SK-N-SH (cell line): ENCODE measurements around the gene ZNF613. TPM values are rescaled to one million over a fixed set of nuclear protein-coding genes. Genes with fewer than 3 reads are reported as not detected.
A peak's percentile ranks its signal among the peaks of the same experiment; 100 is the strongest.

ENCODE experiments used
- CTCF ChIA-PET: fragments of 300-600, 350-600 bp; formaldehyde crosslinking; extraction: SDS; loops from one replicate; lab custom pipeline; 2021; lab: Yijun Ruan, JAX
- POLR2A ChIA-PET: fragments of 350-600 bp; sonication (Branson Sonifier 250); formaldehyde crosslinking; extraction: SDS; loops from one replicate; lab custom pipeline; 2020; ENCODE audit warnings: antibody characterized with exemption, inconsistent platforms; lab: Yijun Ruan, JAX
- DNase-seq: peaks from one replicate; pipeline ENCODE4 v3.0.0; 2012
- H2AFZ ChIP-seq: fragments of 200-600 bp; sonication (generic); 2 replicates; pipeline ENCODE4 v1.8.1; 2016; ENCODE audit warnings: antibody characterized with exemption, mild to moderate bottlenecking, low read depth
- H3F3A ChIP-seq: fragments of 200-600 bp; sonication (generic); replicated peaks from 2 replicates; pipeline ENCODE3; 2016; ENCODE audit warnings: antibody characterized with exemption, mild to moderate bottlenecking; ENCODE audit not compliant: insufficient read depth
- H3K27ac ChIP-seq, 2 experiments: fragments of 200-500 bp in 1 of 2; fragments of 200-600 bp in 1 of 2; sonication (Bioruptor generic) in 1 of 2; sonication (generic), shearing (Covaris generic) in 1 of 2; 2 replicates each; pipeline versions ENCODE4 v1.5.1 to v1.6.1; 2014 to 2016; ENCODE audit warnings: low read depth in 2 of 2, inconsistent platforms in 1 of 2, low read length in 1 of 2, mild to moderate bottlenecking in 1 of 2, mixed read lengths in 1 of 2
- H3K27me3 ChIP-seq: fragments of 200-600 bp; sonication (generic), shearing (Covaris generic); 2 replicates; pipeline ENCODE4 v1.6.1; 2016; ENCODE audit warnings: mixed run types; ENCODE audit not compliant: insufficient read depth
- H3K36me3 ChIP-seq, 2 experiments: fragments of 200-500 bp in 1 of 2; fragments of 200-600 bp in 1 of 2; sonication (Bioruptor generic) in 1 of 2; sonication (generic) in 1 of 2; replicated peaks in 1 of 2; 2 replicates each; pipeline versions ENCODE3 to v1.5.1; 2014 to 2016; ENCODE audit warnings: low read length in 1 of 2, mild to moderate bottlenecking in 1 of 2; ENCODE audit not compliant: insufficient read depth in 2 of 2, control insufficient read depth in 1 of 2
- H3K4me1 ChIP-seq, 2 experiments: fragments of 200-500 bp in 1 of 2; fragments of 200-600 bp in 1 of 2; sonication (Bioruptor generic) in 1 of 2; sonication (generic), shearing (Covaris generic) in 1 of 2; 2 replicates each; pipeline versions ENCODE4 v1.5.1 to v1.6.1; 2014 to 2016; ENCODE audit warnings: low read depth in 1 of 2, low read length in 1 of 2, mixed run types in 1 of 2; ENCODE audit not compliant: insufficient read depth in 2 of 2, control insufficient read depth in 1 of 2
- H3K4me2 ChIP-seq: fragments of 200-600 bp; sonication (generic), shearing (Covaris generic); 2 replicates; pipeline ENCODE4 v1.6.1; 2017; ENCODE audit warnings: mixed run types
- H3K4me3 ChIP-seq, 2 experiments: fragments of 200-500 bp in 1 of 2; fragments of 200-600 bp in 1 of 2; sonication (Bioruptor generic) in 1 of 2; sonication (generic), shearing (Covaris generic) in 1 of 2; 2 replicates each; pipeline versions ENCODE4 v1.5.1 to v1.8.1; 2014 to 2016; ENCODE audit warnings: low read depth in 2 of 2, inconsistent platforms in 1 of 2, low read length in 1 of 2, mild to moderate bottlenecking in 1 of 2, mixed read lengths in 1 of 2, moderate library complexity in 1 of 2
- H3K79me2 ChIP-seq: fragments of 200-600 bp; sonication (generic); 2 replicates; pipeline ENCODE4 v1.8.1; 2017; ENCODE audit warnings: mild to moderate bottlenecking; ENCODE audit not compliant: insufficient read depth
- H3K9ac ChIP-seq: fragments of 200-600 bp; sonication (generic); 2 replicates; pipeline ENCODE4 v1.6.1; 2017; ENCODE audit warnings: mixed run types
- H3K9me2 ChIP-seq: fragments of 200-600 bp; sonication (generic); 2 replicates; pipeline ENCODE4 v1.6.1; 2017; ENCODE audit warnings: mixed run types
- H3K9me3 ChIP-seq: fragments of 200-600 bp; sonication (generic); 2 replicates; pipeline ENCODE4 v1.6.1; 2017; ENCODE audit warnings: mixed run types, mild to moderate bottlenecking, moderate library complexity
- H4K20me1 ChIP-seq: fragments of 200-600 bp; sonication (generic); 2 replicates; pipeline ENCODE4 v1.6.1; 2017; ENCODE audit warnings: mild to moderate bottlenecking, mixed run types; ENCODE audit not compliant: insufficient read depth
- ELF1 ChIP-seq: IDR thresholded peaks from 2 replicates; pipeline ENCODE4 v1.4.0; 2012
- EP300 ChIP-seq, 2 experiments: IDR thresholded peaks; 2 replicates each; pipeline versions ENCODE4 v1.4.0 to v1.6.1; 2012; ENCODE audit warnings: borderline replicate concordance in 1 of 2, low read depth in 1 of 2, low read length in 1 of 2
- FOSL2 ChIP-seq: IDR thresholded peaks from 2 replicates; pipeline ENCODE4 v1.4.0; 2012; ENCODE audit warnings: low read depth, mild to moderate bottlenecking, moderate library complexity, borderline replicate concordance
- FOXJ3 ChIP-seq: sonication (generic); formaldehyde crosslinking; IDR thresholded peaks from 2 replicates; pipeline ENCODE4 v1.5.1; 2020; ENCODE audit warnings: mild to moderate bottlenecking, missing genetic modification reagents
- FOXM1 ChIP-seq: IDR thresholded peaks from 2 replicates; pipeline ENCODE4 v1.4.0; 2012; ENCODE audit warnings: low read depth, mild to moderate bottlenecking
- GATA2 ChIP-seq: sonication (generic); formaldehyde crosslinking; IDR thresholded peaks from 2 replicates; pipeline ENCODE4 v1.5.0; 2020; ENCODE audit warnings: mild to moderate bottlenecking, missing genetic modification reagents
- JUND ChIP-seq: IDR thresholded peaks from 2 replicates; pipeline ENCODE4 v1.4.0; 2012
- MAX ChIP-seq: IDR thresholded peaks from 2 replicates; pipeline ENCODE4 v1.4.0; 2012; ENCODE audit warnings: low read depth
- MEF2A ChIP-seq: IDR thresholded peaks from 2 replicates; pipeline ENCODE4 v1.4.0; 2012; ENCODE audit warnings: low read depth, borderline replicate concordance
- PBX3 ChIP-seq: IDR thresholded peaks from 2 replicates; pipeline ENCODE4; 2012
- POLR2AphosphoS5 ChIP-seq: IDR thresholded peaks from 2 replicates; pipeline ENCODE4 v1.6.1; 2012; ENCODE audit warnings: low read depth, low read length
- RCOR1 ChIP-seq: fragments of 150-350 bp; IDR thresholded peaks from 2 replicates; pipeline ENCODE4 v1.6.1; 2017; ENCODE audit warnings: antibody characterized with exemption, low read length
- RFX5 ChIP-seq: IDR thresholded peaks from 2 replicates; pipeline ENCODE4 v1.6.1; 2012; ENCODE audit warnings: mild to moderate bottlenecking, improper control_type of control experiment, low read length
- SIN3A ChIP-seq: IDR thresholded peaks from 2 replicates; pipeline ENCODE4 v1.6.1; 2012; ENCODE audit warnings: low read depth, mild to moderate bottlenecking, low read length, moderate library complexity, borderline replicate concordance
- SMC3 ChIP-seq: IDR thresholded peaks from 2 replicates; pipeline ENCODE4 v1.6.1; 2012; ENCODE audit warnings: low read depth, low read length, improper control_type of control experiment
- TAF1 ChIP-seq: IDR thresholded peaks from 2 replicates; pipeline ENCODE4 v1.6.1; 2012; ENCODE audit warnings: low read depth, mild to moderate bottlenecking, low read length, moderate library complexity, borderline replicate concordance
- TCF12 ChIP-seq: IDR thresholded peaks from 2 replicates; pipeline ENCODE4 v1.4.0; 2012
- ZBTB33 ChIP-seq: IDR thresholded peaks from 2 replicates; pipeline ENCODE4 v1.4.0; 2012; ENCODE audit warnings: low read depth, borderline replicate concordance
- WGBS: methylation state at CpG from one replicate; pipeline ENCODE4 v1.1.6; 2017; ENCODE audit warnings: low lambda C conversion rate; 5-methylcytosine and 5-hydroxymethylcytosine counted together
- polyA plus RNA-seq, 3 experiments: library from polyadenylated mRNA; depleted of rRNA; stranded (reverse); fragments of >200 nt; gene quantifications; 2 replicates each; pipeline ENCODE4 v1.2.3, GENCODE V29; 2012
- TF ChIP-seq, protein P1 (sequence below): IDR thresholded peaks from 2 replicates; pipeline ENCODE4 v1.4.0; 2012; ENCODE audit warnings: low read depth, borderline replicate concordance

ZNF613 gene
- polyA plus RNA-seq, 1 of the 3 experiments (the other 2 are of a cell fraction): 2.2 TPM

GRCh38 chr19:51901860-51902259, 25.4 kb upstream of the ZNF613 start (continued):
- TF ChIP-seq FOSL2 (no peak), POLR2AphosphoS5 (no peak), MEF2A (no peak), RCOR1 (no peak), SMC3 (no peak)

- Histone ChIP-seq H3K4me1 (no peaks in the 10 kb centered on the region; a peak in 1 of 4 replicates), H3K79me2 (peaks cover 42% of the 10 kb centered on the region), H3K27me3 (no peaks in the 10 kb centered on the region), H3F3A (peaks cover 4% of the 10 kb centered on the region), H3K9me2 (no peaks in the 10 kb centered on the region), H3K27ac (no peak overlapping the region)
- DNase-seq: no peak
- WGBS: 78% methylated on average over 8 of the region's 8 CpGs
- TF ChIP-seq ZBTB33: no peak
- TF ChIP-seq PBX3: no peak
- no peak for TF ChIP-seq GATA2 (CRISPR knock-in tag)
- no peak for TF ChIP-seq TCF12
- TF ChIP-seq FOXJ3 (CRISPR knock-in tag): no peak
- TF ChIP-seq FOXM1: no peak
- TF ChIP-seq JUND: no peak
- TF ChIP-seq ELF1: no peak
- no peak for TF ChIP-seq SIN3A
- TF ChIP-seq, protein P1, sequence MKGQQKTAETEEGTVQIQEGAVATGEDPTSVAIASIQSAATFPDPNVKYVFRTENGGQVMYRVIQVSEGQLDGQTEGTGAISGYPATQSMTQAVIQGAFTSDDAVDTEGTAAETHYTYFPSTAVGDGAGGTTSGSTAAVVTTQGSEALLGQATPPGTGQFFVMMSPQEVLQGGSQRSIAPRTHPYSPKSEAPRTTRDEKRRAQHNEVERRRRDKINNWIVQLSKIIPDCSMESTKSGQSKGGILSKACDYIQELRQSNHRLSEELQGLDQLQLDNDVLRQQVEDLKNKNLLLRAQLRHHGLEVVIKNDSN: no peak
- no peak for TF ChIP-seq RFX5
- no peak for TF ChIP-seq EP300 (IDR thresholded peaks at IDR 0.05; ENCODE audit: borderline replicate concordance in 1 of 2, low read depth in 1 of 2, low read length in 1 of 2)
- TF ChIP-seq POLR2AphosphoS5: no peak
- TF ChIP-seq MAX: no peak
- TF ChIP-seq MEF2A: no peak
- no peak for TF ChIP-seq TAF1
- TF ChIP-seq, all 33 proteins: peak for 0
- ChIA-PET CTCF (no interaction called here), POLR2A (no interaction called here)
- no peaks in the 10 kb centered on the region for H4K20me1 ChIP-seq
- H3K36me3 ChIP-seq: peaks cover 20 to 30% of the 10 kb centered on the region in 2 experiments
- H3K4me2 ChIP-seq: no peak overlapping the region; the same call in 1 of the 2 replicates
- H3K4me3 ChIP-seq: peak overlapping the region in 1 of 2 experiments; percentile 83; a peak in 2 of 4 replicates
- H3K9ac ChIP-seq: no peak overlapping the region
- H3K9me3 ChIP-seq: peaks cover 4% of the 10 kb centered on the region; the same call in 1 of the 2 replicates
- H2AFZ ChIP-seq: no peak overlapping the region
Measured at GRCh38 chr19:51903192-51903591, 24.1 kb upstream of the ZNF613 start.
